ENCODE data around the gene ZNF850. TPM values are rescaled to one million over a fixed set of nuclear protein-coding genes. Genes with fewer than 3 reads are reported as not detected.
"Not testable (repeated sequence)": the region's sequence is repeated elsewhere in the genome, so short reads cannot be mapped to it uniquely, and the experiment has no call there.

ZNF850 gene
- total and polyA plus RNA-seq, 2 of the 13 experiments (the other 11 are each of a cell fraction or from before 2014, with no cell fraction given), result 0.78 to 6.6 TPM

- no peak for TF ChIP-seq ZNF710 (CRISPR knock-in tag; IDR thresholded peaks at IDR 0.05; ENCODE audit: borderline replicate concordance)
These were observed 1.1 kb downstream of the ZNF850 start (continued) for GRCh38 chr19:36771261-36772231.

GRCh38 chr19:36750066-36750691 lies 22.4 kb downstream of the ZNF850 start:
- Histone ChIP-seq H3K4me1 (ENCODE audit: insufficient read depth, low read length) (no peaks in the 10 kb centered on the region), H3K27ac (ENCODE audit: extremely low read length, insufficient read depth, low read length) (no peak overlapping the region), H3K4me2 (ENCODE audit: low read depth, low read length) (no peak overlapping the region), H2AFZ (ENCODE audit: low read length) (no peak overlapping the region), H3K9ac (ENCODE audit: insufficient read depth, low read depth, low read length) (no peak overlapping the region), H3K4me3 (replicated peaks in 1 of 3; ENCODE audit: insufficient read depth in 1 of 3, low read depth in 2 of 3, low read length in 3 of 3) (no peak overlapping the region), H4K20me1 (ENCODE audit: insufficient read depth, low read length) (no peaks in the 10 kb centered on the region), H3K36me3 (replicated peaks in 1 of 2; ENCODE audit: control insufficient read depth in 1 of 2, insufficient read depth in 2 of 2, low read length in 2 of 2) (peaks cover 13 to 51% of the 10 kb centered on the region in 2 experiments), H3K27me3 (ENCODE audit: control insufficient read depth in 1 of 2, insufficient read depth in 2 of 2, low read length in 2 of 2) (no peaks in the 10 kb centered on the region), H3K79me2 (ENCODE audit: insufficient read depth, low read length) (no peaks in the 10 kb centered on the region), H3K9me3 (ENCODE audit: low read length) (peaks cover 99% of the 10 kb centered on the region)
- in situ Hi-C loops (cut with HindIII; ENCODE audit: extremely low pct_ligation_motif_present, low pct_unique_long_range_greater_than_20kb), result no loop called here
- no TSS peak for BruUV-seq (replicated peaks)
- DNase-seq (ENCODE audit: low spot score) (no peak), ATAC-seq (no peak), FAIRE-seq (no peak)
- 97% methylated on average over 4 of the region's 4 CpGs for WGBS (ENCODE audit: low lambda C conversion rate)
- ChIA-PET CTCF (ENCODE audit: low intra/inter-chr PET ratio, low total read pairs) (no interaction called here), POLR2A (no interaction called here)
- intact Hi-C loops (cut with micrococcal nuclease; ENCODE audit: unreplicated experiment), result no loop called here
- TF ChIP-seq CREB1 (IDR thresholded peaks at IDR 0.05) (no peak), CREB1 (CRISPR knock-in tag; IDR thresholded peaks at IDR 0.05) (no peak), ZNF274 (CRISPR knock-in tag; IDR thresholded peaks at IDR 0.05) (peak; percentile 69; the same call in 1 of the 2 replicates)

GRCh38 chr19:36749613-36750012 lies 23.0 kb downstream of the ZNF850 start:
- peaks cover 13 to 46% of the 10 kb centered on the region in 2 experiments for H3K36me3 ChIP-seq (replicated peaks in 1 of 2; ENCODE audit: control insufficient read depth in 1 of 2, insufficient read depth in 2 of 2, low read length in 2 of 2)
- in situ Hi-C loops (cut with HindIII; ENCODE audit: extremely low pct_ligation_motif_present, low pct_unique_long_range_greater_than_20kb); H3K4me3 ChIP-seq (replicated peaks in 1 of 3; ENCODE audit: insufficient read depth in 1 of 3, low read depth in 2 of 3, low read length in 3 of 3); BruUV-seq (replicated peaks); FAIRE-seq; H4K20me1 ChIP-seq (ENCODE audit: insufficient read depth, low read length); H3K4me2 ChIP-seq (ENCODE audit: low read depth, low read length); POLR2A ChIA-PET; H3K27ac ChIP-seq (ENCODE audit: extremely low read length, insufficient read depth, low read length); H3K27me3 ChIP-seq (ENCODE audit: control insufficient read depth in 1 of 2, insufficient read depth in 2 of 2, low read length in 2 of 2); ATAC-seq; H3K9ac ChIP-seq (ENCODE audit: insufficient read depth, low read depth, low read length); H3K79me2 ChIP-seq (ENCODE audit: insufficient read depth, low read length); CTCF ChIA-PET (ENCODE audit: low intra/inter-chr PET ratio, low total read pairs); H2AFZ ChIP-seq (ENCODE audit: low read length); DNase-seq (ENCODE audit: low spot score); H3K4me1 ChIP-seq (ENCODE audit: insufficient read depth, low read length); intact Hi-C loops (cut with micrococcal nuclease; ENCODE audit: unreplicated experiment): not testable (repeated sequence)
- H3K9me3 ChIP-seq (ENCODE audit: low read length), result peaks cover 99% of the 10 kb centered on the region
- 96% methylated on average over 8 of the region's 8 CpGs for WGBS (ENCODE audit: low lambda C conversion rate)
